ENCODE measurements around the gene TBCK.
A peak's percentile ranks its signal among the peaks of the same experiment; 100 is the strongest.

DNA sequence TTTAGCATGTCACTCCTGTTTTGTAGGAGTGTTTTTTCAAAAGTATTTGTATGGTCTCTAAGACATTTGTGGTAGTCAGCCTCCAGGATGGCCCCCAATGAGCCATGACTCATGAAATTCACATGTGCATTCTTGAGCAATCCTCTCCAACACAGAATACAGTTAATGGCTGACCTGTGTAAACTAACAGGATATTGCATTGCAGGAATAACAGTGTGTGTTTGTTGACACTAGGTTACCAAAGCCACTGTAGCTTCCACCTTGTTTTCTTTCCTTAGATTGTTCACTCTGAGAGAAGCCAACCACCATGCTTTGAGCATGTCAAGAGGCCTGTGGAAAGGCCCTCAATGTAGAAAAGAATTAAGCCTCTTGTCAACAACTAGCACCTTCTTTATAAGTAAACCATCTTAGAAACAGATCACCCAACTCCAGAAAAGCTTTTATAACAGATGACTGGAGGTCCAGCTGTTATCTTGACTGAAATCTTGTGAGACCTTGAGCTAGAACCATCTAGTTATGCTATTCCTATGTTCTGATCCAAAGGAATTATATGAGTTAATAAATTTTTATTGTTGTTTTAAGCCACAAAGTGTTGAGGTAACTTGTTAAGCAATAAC, 28.5 kb downstream of the TBCK start:
- TF ChIP-seq, protein P1, sequence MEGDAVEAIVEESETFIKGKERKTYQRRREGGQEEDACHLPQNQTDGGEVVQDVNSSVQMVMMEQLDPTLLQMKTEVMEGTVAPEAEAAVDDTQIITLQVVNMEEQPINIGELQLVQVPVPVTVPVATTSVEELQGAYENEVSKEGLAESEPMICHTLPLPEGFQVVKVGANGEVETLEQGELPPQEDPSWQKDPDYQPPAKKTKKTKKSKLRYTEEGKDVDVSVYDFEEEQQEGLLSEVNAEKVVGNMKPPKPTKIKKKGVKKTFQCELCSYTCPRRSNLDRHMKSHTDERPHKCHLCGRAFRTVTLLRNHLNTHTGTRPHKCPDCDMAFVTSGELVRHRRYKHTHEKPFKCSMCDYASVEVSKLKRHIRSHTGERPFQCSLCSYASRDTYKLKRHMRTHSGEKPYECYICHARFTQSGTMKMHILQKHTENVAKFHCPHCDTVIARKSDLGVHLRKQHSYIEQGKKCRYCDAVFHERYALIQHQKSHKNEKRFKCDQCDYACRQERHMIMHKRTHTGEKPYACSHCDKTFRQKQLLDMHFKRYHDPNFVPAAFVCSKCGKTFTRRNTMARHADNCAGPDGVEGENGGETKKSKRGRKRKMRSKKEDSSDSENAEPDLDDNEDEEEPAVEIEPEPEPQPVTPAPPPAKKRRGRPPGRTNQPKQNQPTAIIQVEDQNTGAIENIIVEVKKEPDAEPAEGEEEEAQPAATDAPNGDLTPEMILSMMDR (IDR thresholded peaks at IDR 0.05; ENCODE audit: extremely low read depth in 1 of 2, insufficient read depth in 1 of 2, low read depth in 1 of 2, low read length in 2 of 2) = no peak
- TF ChIP-seq POLR2A (IDR thresholded peaks at IDR 0.05; ENCODE audit: low read depth, low read length) (no peak), POLR2AphosphoS5 (IDR thresholded peaks at IDR 0.05; ENCODE audit: insufficient read depth, low read depth, low read length) (no peak), EZH2 (IDR thresholded peaks at IDR 0.05; ENCODE audit: borderline replicate concordance, low read depth, low read length, severe bottlenecking) (no peak), FOS (IDR thresholded peaks at IDR 0.05; ENCODE audit: borderline replicate concordance, insufficient read depth, low read length) (peak; percentile 63), GATA2 (IDR thresholded peaks at IDR 0.05; ENCODE audit: insufficient read depth, insufficient read length, low read depth, low read length) (no peak)
- TF ChIP-seq, protein P2, sequence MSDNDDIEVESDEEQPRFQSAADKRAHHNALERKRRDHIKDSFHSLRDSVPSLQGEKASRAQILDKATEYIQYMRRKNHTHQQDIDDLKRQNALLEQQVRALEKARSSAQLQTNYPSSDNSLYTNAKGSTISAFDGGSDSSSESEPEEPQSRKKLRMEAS (IDR thresholded peaks at IDR 0.05; ENCODE audit: insufficient read depth, insufficient read length) = no peak
